ENCODE measurements around the gene SLIT3.

DNA sequence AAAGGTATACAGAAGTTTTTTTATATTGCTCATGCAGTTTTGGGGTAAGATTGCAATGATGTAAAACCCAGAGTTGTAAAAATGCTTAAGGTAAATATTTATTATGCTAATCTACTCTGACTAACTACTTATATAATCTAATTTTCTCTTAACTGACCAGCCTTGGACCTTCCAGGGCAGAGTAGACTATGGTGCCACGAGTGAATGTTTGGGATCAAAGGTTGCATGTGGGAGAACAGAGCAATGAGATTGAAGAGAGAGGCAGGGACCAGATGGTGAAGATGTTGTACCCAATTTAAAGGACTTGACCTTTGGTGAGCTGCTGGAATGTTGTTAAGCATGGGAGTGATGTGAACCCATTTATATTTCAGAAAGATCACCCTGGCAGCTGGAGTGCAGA is 686.9 kb downstream of the SLIT3 start:
- TF ChIP-seq POLR2AphosphoS5 (IDR thresholded peaks at IDR 0.05) = no peak
- TF ChIP-seq, protein P1, sequence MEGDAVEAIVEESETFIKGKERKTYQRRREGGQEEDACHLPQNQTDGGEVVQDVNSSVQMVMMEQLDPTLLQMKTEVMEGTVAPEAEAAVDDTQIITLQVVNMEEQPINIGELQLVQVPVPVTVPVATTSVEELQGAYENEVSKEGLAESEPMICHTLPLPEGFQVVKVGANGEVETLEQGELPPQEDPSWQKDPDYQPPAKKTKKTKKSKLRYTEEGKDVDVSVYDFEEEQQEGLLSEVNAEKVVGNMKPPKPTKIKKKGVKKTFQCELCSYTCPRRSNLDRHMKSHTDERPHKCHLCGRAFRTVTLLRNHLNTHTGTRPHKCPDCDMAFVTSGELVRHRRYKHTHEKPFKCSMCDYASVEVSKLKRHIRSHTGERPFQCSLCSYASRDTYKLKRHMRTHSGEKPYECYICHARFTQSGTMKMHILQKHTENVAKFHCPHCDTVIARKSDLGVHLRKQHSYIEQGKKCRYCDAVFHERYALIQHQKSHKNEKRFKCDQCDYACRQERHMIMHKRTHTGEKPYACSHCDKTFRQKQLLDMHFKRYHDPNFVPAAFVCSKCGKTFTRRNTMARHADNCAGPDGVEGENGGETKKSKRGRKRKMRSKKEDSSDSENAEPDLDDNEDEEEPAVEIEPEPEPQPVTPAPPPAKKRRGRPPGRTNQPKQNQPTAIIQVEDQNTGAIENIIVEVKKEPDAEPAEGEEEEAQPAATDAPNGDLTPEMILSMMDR (IDR thresholded peaks at IDR 0.05) = no peak
- no peak for TF ChIP-seq POLR2A (IDR thresholded peaks at IDR 0.05)

Measured in suprapubic skin (tissue), 4 donors.